ENCODE results near the gene CMIP. TPM values are rescaled to one million over a fixed set of nuclear protein-coding genes. Genes with fewer than 3 reads are reported as not detected.

CMIP gene
- total RNA-seq, 4 donors from 2014 or later = 63.9 to 89.9 (median 70.0) TPM

DNA sequence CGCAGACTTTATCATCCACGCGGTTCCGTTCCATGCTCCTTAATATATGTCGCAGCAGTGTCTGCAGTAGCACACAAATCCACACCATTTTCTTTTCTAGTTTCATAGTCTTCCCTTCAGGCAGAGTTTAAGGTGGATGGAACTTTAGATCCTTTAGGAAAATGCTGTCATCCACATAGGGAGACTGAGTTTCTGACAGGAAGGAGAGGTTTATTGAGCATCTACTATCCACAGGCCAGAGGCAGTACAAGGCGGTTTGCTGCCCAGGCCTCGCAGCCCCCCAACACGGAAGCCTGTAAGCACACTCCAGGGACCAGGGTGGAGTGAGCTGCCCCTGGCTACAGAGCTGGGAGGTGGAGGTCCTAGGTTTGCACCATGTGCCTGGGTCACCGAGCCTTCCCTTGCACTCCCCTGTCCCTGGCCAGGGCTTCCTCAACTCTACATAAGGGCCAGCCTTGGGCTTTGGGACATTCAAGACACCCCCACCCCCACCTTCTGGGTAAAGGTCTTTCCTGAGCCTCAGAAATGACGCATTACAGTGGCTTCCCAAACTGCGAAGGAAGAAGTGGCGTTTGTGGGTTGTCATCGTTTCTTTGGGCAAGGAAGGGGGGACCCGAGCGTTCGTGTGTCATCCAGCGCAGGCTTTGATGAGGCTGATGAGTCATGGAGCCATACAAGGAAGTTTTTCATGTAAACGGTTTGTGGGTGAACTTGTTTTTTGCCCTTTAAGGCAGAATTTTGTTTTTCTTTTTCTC lies 188.0 kb downstream of the CMIP start:
- peaks cover 9% of the 10 kb centered on the region for H3K4me1 ChIP-seq
- no peak for DNase-seq (ENCODE audit: low spot score in 2 of 2)
- TF ChIP-seq POLR2A (IDR thresholded peaks at IDR 0.05) (no peak), POLR2AphosphoS5 (IDR thresholded peaks at IDR 0.05) (no peak), EP300 (IDR thresholded peaks at IDR 0.05) (no peak)
- TF ChIP-seq, protein P1, sequence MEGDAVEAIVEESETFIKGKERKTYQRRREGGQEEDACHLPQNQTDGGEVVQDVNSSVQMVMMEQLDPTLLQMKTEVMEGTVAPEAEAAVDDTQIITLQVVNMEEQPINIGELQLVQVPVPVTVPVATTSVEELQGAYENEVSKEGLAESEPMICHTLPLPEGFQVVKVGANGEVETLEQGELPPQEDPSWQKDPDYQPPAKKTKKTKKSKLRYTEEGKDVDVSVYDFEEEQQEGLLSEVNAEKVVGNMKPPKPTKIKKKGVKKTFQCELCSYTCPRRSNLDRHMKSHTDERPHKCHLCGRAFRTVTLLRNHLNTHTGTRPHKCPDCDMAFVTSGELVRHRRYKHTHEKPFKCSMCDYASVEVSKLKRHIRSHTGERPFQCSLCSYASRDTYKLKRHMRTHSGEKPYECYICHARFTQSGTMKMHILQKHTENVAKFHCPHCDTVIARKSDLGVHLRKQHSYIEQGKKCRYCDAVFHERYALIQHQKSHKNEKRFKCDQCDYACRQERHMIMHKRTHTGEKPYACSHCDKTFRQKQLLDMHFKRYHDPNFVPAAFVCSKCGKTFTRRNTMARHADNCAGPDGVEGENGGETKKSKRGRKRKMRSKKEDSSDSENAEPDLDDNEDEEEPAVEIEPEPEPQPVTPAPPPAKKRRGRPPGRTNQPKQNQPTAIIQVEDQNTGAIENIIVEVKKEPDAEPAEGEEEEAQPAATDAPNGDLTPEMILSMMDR (IDR thresholded peaks at IDR 0.05) = no peak
- H3K9me3 ChIP-seq = no peaks in the 10 kb centered on the region
- 71% methylated on average over 17 of the region's 18 CpGs for WGBS
- H3K4me3 ChIP-seq = no peak overlapping the region
- no peak overlapping the region for H3K27ac ChIP-seq
- no peaks in the 10 kb centered on the region for H3K27me3 ChIP-seq
- H3K36me3 ChIP-seq = no peaks in the 10 kb centered on the region

DNA sequence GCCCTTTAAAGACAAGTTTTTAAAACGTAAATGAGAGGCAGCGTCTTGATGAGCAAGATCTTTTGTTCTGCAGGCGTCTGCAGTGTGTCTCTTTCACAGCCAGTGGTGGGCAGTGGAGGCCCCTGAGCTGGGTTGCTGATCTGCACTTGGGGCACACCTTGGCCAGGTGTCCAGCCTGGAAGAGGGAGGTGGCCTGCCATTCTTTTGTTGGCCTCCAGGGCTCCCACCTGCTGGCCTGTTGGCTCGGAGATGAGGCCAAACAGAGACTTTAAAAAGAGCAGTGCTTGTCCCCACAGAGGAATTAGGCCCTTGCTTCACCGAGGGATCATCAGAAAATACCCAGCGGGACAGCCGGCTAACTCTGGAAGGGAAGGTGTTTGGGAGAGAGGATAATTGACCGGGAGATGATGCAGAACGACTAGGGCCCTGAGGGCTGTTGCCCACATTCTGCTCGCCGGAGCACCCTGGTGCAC lies 188.6 kb downstream of the CMIP start:
- WGBS = 75% methylated on average over 9 of the region's 11 CpGs
- DNase-seq (ENCODE audit: low spot score in 2 of 2) = no peak
- Histone ChIP-seq H3K9me3 (no peaks in the 10 kb centered on the region), H3K27ac (no peak overlapping the region), H3K27me3 (no peaks in the 10 kb centered on the region), H3K4me1 (peaks cover 11% of the 10 kb centered on the region), H3K4me3 (no peak overlapping the region), H3K36me3 (no peaks in the 10 kb centered on the region)
- TF ChIP-seq POLR2AphosphoS5 (IDR thresholded peaks at IDR 0.05) (no peak), POLR2A (IDR thresholded peaks at IDR 0.05) (no peak), EP300 (IDR thresholded peaks at IDR 0.05) (no peak)
- TF ChIP-seq, protein P1 (IDR thresholded peaks at IDR 0.05) = no peak

DNA sequence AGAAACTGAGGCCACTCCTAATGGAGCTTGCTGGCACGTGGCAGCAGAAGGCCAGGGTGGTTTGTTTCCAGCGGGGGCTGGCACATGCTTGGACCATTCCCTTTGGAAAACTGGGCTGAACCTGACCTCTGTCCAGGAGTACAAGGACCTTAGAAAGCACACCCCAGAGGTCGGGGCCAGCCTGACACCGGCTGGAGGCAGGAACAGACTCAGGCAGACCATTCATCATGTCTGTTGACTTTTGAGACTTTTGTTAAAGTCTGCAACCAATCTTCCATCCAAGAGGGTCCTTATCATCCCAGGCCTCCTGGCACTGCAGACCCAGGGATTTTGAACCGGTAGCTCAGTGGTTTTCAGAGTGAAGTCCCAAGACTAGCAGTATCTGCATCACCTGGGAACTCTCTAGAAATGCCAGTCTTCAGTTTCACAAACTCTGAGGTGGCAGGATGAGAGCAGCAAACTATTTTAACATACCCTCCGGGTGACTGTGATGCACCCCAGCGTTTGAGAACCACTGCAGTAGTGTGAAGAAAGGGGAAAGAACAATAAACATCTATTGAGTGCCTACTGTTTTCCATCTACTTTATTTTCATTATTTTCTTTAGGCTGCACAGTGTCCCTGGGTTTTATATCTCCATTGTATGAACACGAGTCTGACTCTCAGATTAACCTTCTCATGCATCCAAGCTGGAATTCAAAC lies 189.2 kb downstream of the CMIP start:
- H3K4me1 ChIP-seq = peaks cover 13% of the 10 kb centered on the region
- H3K27ac ChIP-seq = no peak overlapping the region
- 78% methylated on average over 8 of the region's 8 CpGs for WGBS
- TF ChIP-seq POLR2A (IDR thresholded peaks at IDR 0.05) (no peak), EP300 (IDR thresholded peaks at IDR 0.05) (no peak), POLR2AphosphoS5 (IDR thresholded peaks at IDR 0.05) (no peak)
- TF ChIP-seq, protein P1 (IDR thresholded peaks at IDR 0.05) = no peak
- no peaks in the 10 kb centered on the region for H3K36me3 ChIP-seq
- DNase-seq (ENCODE audit: low spot score in 2 of 2) = no peak
- no peaks in the 10 kb centered on the region for H3K9me3 ChIP-seq
- H3K27me3 ChIP-seq = no peaks in the 10 kb centered on the region
- no peak overlapping the region for H3K4me3 ChIP-seq

DNA sequence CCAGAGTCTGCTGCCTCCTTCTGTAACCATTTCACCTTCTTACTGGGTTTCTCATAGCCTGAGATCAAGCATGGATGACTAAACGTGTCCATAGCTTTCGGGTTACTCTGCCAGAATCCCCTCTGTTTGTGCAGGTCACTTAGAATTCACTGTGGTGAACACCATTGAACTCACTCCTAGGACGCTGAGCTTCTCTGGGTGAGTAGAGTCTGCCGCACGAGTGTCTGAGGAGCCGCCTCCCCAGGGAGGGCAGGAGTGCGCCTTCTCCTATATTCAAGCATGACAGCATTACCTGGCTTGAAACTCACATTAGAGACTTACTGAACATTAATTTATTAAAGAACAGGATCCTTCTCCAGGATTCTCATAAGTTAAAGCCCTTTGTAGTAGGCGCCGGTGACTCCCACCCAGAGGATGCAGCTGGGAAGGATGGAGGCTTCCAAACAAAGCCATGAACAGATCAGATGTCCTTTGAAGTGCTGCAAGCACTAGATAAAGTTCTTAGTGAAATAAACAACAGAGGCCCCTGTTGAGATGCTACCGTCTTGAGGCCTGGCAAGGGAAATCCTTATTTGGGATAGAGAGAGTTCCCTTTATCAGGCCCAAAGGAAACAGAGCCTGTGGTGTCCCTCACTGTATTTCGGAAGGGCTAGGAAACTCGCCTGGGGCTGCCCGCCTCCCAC lies 189.9 kb downstream of the CMIP start:
- H3K4me1 ChIP-seq = peaks cover 13% of the 10 kb centered on the region

More for the DNA sequence above, 189.9 kb downstream of the CMIP start:
- TF ChIP-seq EP300 (IDR thresholded peaks at IDR 0.05) = no peak
- TF ChIP-seq POLR2AphosphoS5 (IDR thresholded peaks at IDR 0.05) = no peak
- no peak for TF ChIP-seq POLR2A (IDR thresholded peaks at IDR 0.05)
- TF ChIP-seq, protein P1 (IDR thresholded peaks at IDR 0.05) = no peak
- Histone ChIP-seq H3K27me3 (no peaks in the 10 kb centered on the region), H3K9me3 (no peaks in the 10 kb centered on the region), H3K4me3 (no peak overlapping the region), H3K36me3 (no peaks in the 10 kb centered on the region), H3K27ac (no peak overlapping the region)
- WGBS = 75% methylated on average over 13 of the region's 13 CpGs
- no peak for DNase-seq (ENCODE audit: low spot score in 2 of 2)
